GM12878 (cell line): ENCODE results near the gene MRPS12. TPM values are rescaled to one million over a fixed set of nuclear protein-coding genes. Genes with fewer than 3 reads are reported as not detected.
A peak's percentile ranks its signal among the peaks of the same experiment; 100 is the strongest.

Experiments
- ATAC-seq: fragments of 200-7000 bp; cut with Tn5 transposase; 3 replicates; pipeline ENCODE4 v1.9.1; 2020; ENCODE audit warnings: mild to moderate bottlenecking, moderate library complexity
- BruUV-seq: library from RNA; stranded (reverse); fragments of 400-500 nt; replicated peaks from 2 replicates; lab custom pipeline; 2021; lab: Mats Ljungman, UMichigan
- CTCF ChIA-PET: fragments of 300-600 bp; sonication (Branson Sonifier 250); formaldehyde crosslinking; extraction: SDS; loops from one replicate; lab custom pipeline; 2021; ENCODE audit warnings: inconsistent platforms; lab: Yijun Ruan, JAX
- POLR2A ChIA-PET: fragments of 350-600 bp; formaldehyde crosslinking; extraction: SDS; loops from one replicate; lab custom pipeline; 2021; ENCODE audit warnings: inconsistent platforms; lab: Charles Lee
- RAD21 ChIA-PET: fragments of 300-600 bp; sonication (Branson Sonifier 250); formaldehyde crosslinking; loops from one replicate; lab custom pipeline; 2023; ENCODE audit warnings: antibody characterized with exemption; ENCODE audit not compliant: unreplicated experiment; lab: Charles Lee
- SMC1A ChIA-PET: fragments of 300-600 bp; sonication (Branson Sonifier 250); formaldehyde crosslinking; loops from one replicate; lab custom pipeline; 2023; ENCODE audit not compliant: unreplicated experiment, uncharacterized antibody; lab: Charles Lee
- DNase-seq: peaks from one replicate; pipeline ENCODE4 v3.0.0-alpha.2; 2011; ENCODE audit warnings: low read depth, low spot score
- FAIRE-seq: peaks from 3 replicates; lab custom pipeline; 2011; peaks lifted over from hg19 to GRCh38; lab: Jason Lieb, UNC
- H2AFZ ChIP-seq: 2 replicates; pipeline ENCODE4 v1.6.0; 2011; ENCODE audit warnings: low read depth, low read length, control low read depth; ENCODE audit not compliant: control insufficient read depth
- H3K27ac ChIP-seq: 2 replicates; pipeline ENCODE4 v1.5.1; 2011; ENCODE audit warnings: control low read depth; ENCODE audit not compliant: control insufficient read depth, insufficient read depth
- H3K27me3 ChIP-seq, 2 experiments: replicated peaks in 1 of 2; 2 replicates each; pipeline versions ENCODE4 v1.6.0 to v1.6.1; 2011; ENCODE audit warnings: low read length in 1 of 2; ENCODE audit not compliant: control insufficient read depth in 2 of 2, insufficient read depth in 2 of 2
- H3K36me3 ChIP-seq, 2 experiments: 2 replicates each; pipeline ENCODE4 v1.5.1; 2011; ENCODE audit warnings: low read length in 1 of 2; ENCODE audit not compliant: control insufficient read depth in 2 of 2, insufficient read depth in 2 of 2
- H3K4me1 ChIP-seq: 2 replicates; pipeline ENCODE4 v1.6.1; 2011; ENCODE audit warnings: mild to moderate bottlenecking, low read length, moderate library complexity, mixed read lengths; ENCODE audit not compliant: control insufficient read depth, insufficient read depth
- H3K4me2 ChIP-seq: 2 replicates; pipeline ENCODE4 v1.6.0; 2011; ENCODE audit warnings: control low read depth; ENCODE audit not compliant: control insufficient read depth, insufficient read depth
- H3K4me3 ChIP-seq: fragments of 200-600 bp; sonication (generic); 2 replicates; pipeline ENCODE4 v1.5.1; 2016
- H3K79me2 ChIP-seq: 2 replicates; pipeline ENCODE4 v1.6.0; 2011; ENCODE audit warnings: low read length; ENCODE audit not compliant: control insufficient read depth, insufficient read depth
- H3K9ac ChIP-seq: 2 replicates; pipeline ENCODE4 v1.8.0; 2011; ENCODE audit warnings: low read length, control low read depth, mixed read lengths; ENCODE audit not compliant: control insufficient read depth, insufficient read depth
- H3K9me3 ChIP-seq: replicated peaks from 3 replicates; pipeline ENCODE4 v1.5.1; 2011; ENCODE audit warnings: mild to moderate bottlenecking, low read length; ENCODE audit not compliant: control insufficient read depth, insufficient read depth
- H4K20me1 ChIP-seq: 2 replicates; pipeline ENCODE4 v1.6.0; 2011; ENCODE audit not compliant: control insufficient read depth, insufficient read depth
- BACH1 ChIP-seq: fragments of 450-650 bp; IDR thresholded peaks from 2 replicates; pipeline ENCODE4 v1.6.1; 2017; ENCODE audit warnings: mild to moderate bottlenecking, borderline replicate concordance
- CBX5 ChIP-seq: sonication (generic); IDR thresholded peaks from 2 replicates; pipeline ENCODE4 v1.6.1; 2016; ENCODE audit warnings: low read depth, moderate library complexity, mild to moderate bottlenecking, inconsistent platforms
- CEBPB ChIP-seq, 2 experiments: fragments of 150-350 bp in 1 of 2; IDR thresholded peaks; 2 replicates each; pipeline ENCODE4 v1.6.1; 2012 to 2014; ENCODE audit warnings: low read depth in 2 of 2, low read length in 2 of 2, borderline replicate concordance in 1 of 2, inconsistent platforms in 1 of 2
- EED ChIP-seq: sonication (generic); IDR thresholded peaks from 2 replicates; pipeline ENCODE4 v1.6.1; 2016; ENCODE audit warnings: antibody characterized with exemption, low read depth
- EGR1 ChIP-seq, 2 experiments: IDR thresholded peaks; 1 replicate in 1 of 2; 2 replicates in 1 of 2; pipeline ENCODE4 v1.6.1; 2011 to 2012; ENCODE audit warnings: low read depth in 2 of 2, low read length in 2 of 2, borderline replicate concordance in 1 of 2, mild to moderate bottlenecking in 1 of 2, moderate library complexity in 1 of 2
- ETV6 ChIP-seq, 2 experiments: fragments of 450-650 bp in 1 of 2; IDR thresholded peaks in 1 of 2; conservative IDR thresholded peaks in 1 of 2; 2 replicates each; pipeline ENCODE4 v1.6.1; 2014; ENCODE audit warnings: antibody characterized with exemption in 1 of 2, borderline replicate concordance in 1 of 2, low read depth in 1 of 2, mild to moderate bottlenecking in 1 of 2, moderate library complexity in 1 of 2
- IKZF2 ChIP-seq, 2 experiments: fragments of 450-650 bp; IDR thresholded peaks; 2 replicates each; pipeline ENCODE4 v1.6.1; 2017; ENCODE audit warnings: mild to moderate bottlenecking in 2 of 2, moderate library complexity in 2 of 2
- JUND ChIP-seq: IDR thresholded peaks from 2 replicates; pipeline ENCODE4 v1.6.1; 2012; ENCODE audit warnings: low read depth, mild to moderate bottlenecking, low read length, improper control_type of control experiment, moderate library complexity
- MEF2B ChIP-seq: fragments of 450-650 bp; IDR thresholded peaks from 2 replicates; pipeline ENCODE4 v1.6.1; 2018; ENCODE audit warnings: mild to moderate bottlenecking, moderate library complexity; ENCODE audit not compliant: partially characterized antibody, poor library complexity, severe bottlenecking
- MXI1 ChIP-seq: fragments of 150-350 bp; IDR thresholded peaks from 2 replicates; pipeline ENCODE4 v1.6.1; 2011; ENCODE audit warnings: low read depth, mild to moderate bottlenecking, inconsistent platforms, low read length, improper control_type of control experiment
- NR2F1 ChIP-seq: fragments of 450-650 bp; conservative IDR thresholded peaks from 2 replicates; pipeline ENCODE4 v1.6.1; 2017; ENCODE audit warnings: mild to moderate bottlenecking
- PAX5 ChIP-seq: IDR thresholded peaks from 2 replicates; pipeline ENCODE4 v1.6.1; 2011; ENCODE audit warnings: low read depth, low read length, borderline replicate concordance
- PML ChIP-seq: IDR thresholded peaks from 2 replicates; pipeline ENCODE4 v1.6.1; 2012; ENCODE audit warnings: low read length, inconsistent platforms
- RELA ChIP-seq: fragments of 450-650 bp; IDR thresholded peaks from 2 replicates; pipeline ENCODE4 v1.8.0; 2014; ENCODE audit warnings: borderline replicate concordance; ENCODE audit not compliant: partially characterized antibody
- SMARCA5 ChIP-seq: fragments of 450-650 bp; IDR thresholded peaks from 2 replicates; pipeline ENCODE4 v1.6.1; 2017; ENCODE audit warnings: mild to moderate bottlenecking
- SREBF2 ChIP-seq: IDR thresholded peaks from 2 replicates; pipeline ENCODE4 v1.6.1; 2012; ENCODE audit warnings: mild to moderate bottlenecking, low read length
- TCF3 ChIP-seq: IDR thresholded peaks from 2 replicates; pipeline ENCODE4 v1.6.1; 2012; ENCODE audit warnings: low read depth, mild to moderate bottlenecking, low read length, borderline replicate concordance; ENCODE audit not compliant: insufficient read depth
- WGBS: methylation state at CpG from one replicate; pipeline ENCODE4 v1.1.6; 2016; ENCODE audit warnings: low lambda C conversion rate; ENCODE audit not compliant: insufficient replicate concordance, insufficient coverage; ENCODE audit errors: missing lambda C conversion rate; 5-methylcytosine and 5-hydroxymethylcytosine counted together
- in situ Hi-C: fragments of 300-500 bp; cut with MboI; formaldehyde crosslinking; loops from 9 replicates; pipeline ENCODE4 v1.14.3; 2018; ENCODE audit warnings: mixed read lengths
- intact Hi-C: fragments of 100-400 bp; cut with micrococcal nuclease; formaldehyde crosslinking; loops from one replicate; pipeline ENCODE4 v1.14.2; 2022; ENCODE audit not compliant: unreplicated experiment
- polyA plus RNA-seq, 11 experiments: library from polyadenylated mRNA; depleted of rRNA in 4 of 11; unstranded in 6 of 11; stranded (reverse) in 5 of 11; fragments of >200 nt; fragmentation: Nextera tagmentation in 4 of 11; fragmentation: Illumina TruSeq in 1 of 11; extraction: Ambion mirVana in 4 of 11; extraction: Trizol in 1 of 11; gene quantifications; 1 replicate in 1 of 11; 2 replicates in 10 of 11; pipeline versions ENCODE4 v1.2.1 to v1.2.3, GENCODE V29; 2011 to 2016; ENCODE audit warnings: inconsistent platforms in 2 of 11, missing spikeins in 2 of 11, low read depth in 1 of 11
- total RNA-seq, 4 experiments: library from RNA; depleted of rRNA in 3 of 4; stranded (reverse); fragments of >200 nt in 3 of 4; fragmentation: Illumina TruSeq in 1 of 4; extraction: Trizol in 1 of 4; gene quantifications; 2 replicates each; pipeline versions ENCODE4 v1.2.1 to v1.2.3, GENCODE V29; 2013 to 2021
- TF ChIP-seq, protein P1 (sequence below): IDR thresholded peaks from 2 replicates; pipeline ENCODE4 v1.6.1; 2011; ENCODE audit warnings: mild to moderate bottlenecking, low read depth, low read length, moderate library complexity; ENCODE audit not compliant: insufficient replicate concordance

MRPS12 gene
- total and polyA plus RNA-seq, 10 of the 15 experiments (the other 5 are each of a cell fraction or from before 2014, with no cell fraction given), result 7.3 to 205 (median 77.3) TPM

DNA sequence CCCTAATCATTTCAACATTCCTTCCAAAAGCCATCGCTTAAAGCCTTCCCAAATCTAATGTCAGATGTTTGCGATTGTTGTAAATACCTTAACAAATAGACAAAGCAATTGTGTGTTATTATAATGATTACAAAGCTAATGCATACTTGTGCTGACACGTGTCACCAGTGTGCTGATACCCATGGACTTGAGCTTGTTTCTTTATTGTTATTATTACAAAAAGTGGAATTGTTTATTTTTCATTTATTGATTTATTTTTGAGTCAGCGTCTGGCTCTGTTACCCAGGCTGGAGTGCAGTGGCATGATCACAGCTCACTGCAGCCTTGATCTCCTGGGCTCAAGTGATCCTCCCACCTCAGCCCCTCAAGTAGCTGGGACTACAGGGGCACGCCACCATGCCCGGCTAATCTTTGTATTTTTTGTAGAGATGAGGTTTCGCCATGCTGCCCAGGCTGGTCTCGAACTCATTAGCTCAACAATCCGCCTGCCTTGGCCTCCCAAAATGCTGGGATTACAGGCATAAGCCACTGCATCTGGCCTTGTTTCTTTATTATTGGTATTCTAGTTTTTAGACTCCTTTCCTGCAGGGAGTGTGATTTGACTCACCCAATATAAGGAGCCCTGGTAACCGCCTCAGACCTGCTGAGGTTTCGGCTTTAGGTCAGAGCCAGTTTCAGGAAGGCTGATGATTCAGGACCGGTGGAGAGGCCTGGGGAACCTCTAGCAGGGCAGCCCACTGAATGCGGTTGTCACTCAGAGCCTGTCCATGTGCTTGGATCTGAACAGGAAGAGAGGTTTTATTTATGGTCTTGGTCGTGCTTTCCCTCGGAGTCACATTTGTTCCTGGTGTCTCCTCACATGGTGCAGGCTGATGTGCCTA, 46.9 kb downstream of the MRPS12 start:
- CTCF ChIA-PET, result interaction anchor here (0.6 to 4.0 kb wide), 24 partner anchors 10 to 1458 kb away, joined by 3 to 28 read pairs (median 4); partner anchors contain the start of genes MRPS12 and SARS2
- H3K4me1 ChIP-seq, result peaks cover 21% of the 10 kb centered on the region
- in situ Hi-C loops, result no loop called here
- peak; percentile 98 to 99 for TF ChIP-seq IKZF2 (IDR thresholded peaks at IDR 0.05)
- TF ChIP-seq PAX5, result peak; percentile 56
- TF ChIP-seq TCF3, result no peak
- TF ChIP-seq EED, result peak; percentile 99
- TF ChIP-seq, protein P1, sequence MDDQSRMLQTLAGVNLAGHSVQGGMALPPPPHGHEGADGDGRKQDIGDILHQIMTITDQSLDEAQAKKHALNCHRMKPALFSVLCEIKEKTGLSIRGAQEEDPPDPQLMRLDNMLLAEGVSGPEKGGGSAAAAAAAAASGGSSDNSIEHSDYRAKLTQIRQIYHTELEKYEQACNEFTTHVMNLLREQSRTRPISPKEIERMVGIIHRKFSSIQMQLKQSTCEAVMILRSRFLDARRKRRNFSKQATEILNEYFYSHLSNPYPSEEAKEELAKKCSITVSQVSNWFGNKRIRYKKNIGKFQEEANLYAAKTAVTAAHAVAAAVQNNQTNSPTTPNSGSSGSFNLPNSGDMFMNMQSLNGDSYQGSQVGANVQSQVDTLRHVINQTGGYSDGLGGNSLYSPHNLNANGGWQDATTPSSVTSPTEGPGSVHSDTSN, result peak; percentile 81
- no peak for TF ChIP-seq SREBF2
- TF ChIP-seq ETV6 (conservative IDR thresholded peaks at IDR 0.05 in 1 of 2, IDR thresholded peaks at IDR 0.05 in 1 of 2; ENCODE audit: borderline replicate concordance in 1 of 2, low read depth in 1 of 2), result peak in 1 of 2 experiments; percentile 84; a peak in 2 of 4 replicates
- no peak for TF ChIP-seq MXI1
- 0 out of 2 replicates have a peak, but pooled peaks have one; percentile 43 for TF ChIP-seq JUND
- peak; percentile 44 for TF ChIP-seq MEF2B
- TF ChIP-seq EGR1 (IDR thresholded peaks at IDR 0.05; ENCODE audit: borderline replicate concordance in 1 of 2, low read depth in 2 of 2, low read length in 2 of 2), result peak in 1 of 2 experiments; percentile 37; a peak in 1 of 3 replicates
- TF ChIP-seq BACH1, result peak; percentile 55; the same call in 1 of the 2 replicates
- peak; percentile 52; the same call in 1 of the 2 replicates for TF ChIP-seq SMARCA5
- peak; percentile 79 for TF ChIP-seq PML
- peak; percentile 72 for TF ChIP-seq NR2F1
- TF ChIP-seq CBX5, result peak; percentile 87; the same call in 1 of the 2 replicates
- no peak for TF ChIP-seq RELA
- TF ChIP-seq CEBPB (IDR thresholded peaks at IDR 0.05; ENCODE audit: borderline replicate concordance in 1 of 2, low read depth in 2 of 2, low read length in 2 of 2), result peak in 1 of 2 experiments; percentile 39; a peak in 1 of 4 replicates

More for the DNA sequence above, 46.9 kb downstream of the MRPS12 start:
- Histone ChIP-seq H3K36me3 (no peaks in the 10 kb centered on the region), H3K4me2 (peak overlapping the region; percentile 11), H3K79me2 (no peaks in the 10 kb centered on the region), H3K9me3 (peaks cover 2% of the 10 kb centered on the region; the same call in 2 of the 3 replicates), H3K4me3 (no peak overlapping the region), H3K27ac (peak overlapping the region; percentile 78), H4K20me1 (no peaks in the 10 kb centered on the region), H3K9ac (no peak overlapping the region; the same call in 1 of the 2 replicates), H2AFZ (no peak overlapping the region; the same call in 1 of the 2 replicates), H3K27me3 (peaks cover 0 to 3% of the 10 kb centered on the region in 2 experiments; a peak in 2 of 4 replicates)
- intact Hi-C loops, result loop anchor here (1.0 to 10.0 kb wide), 3 partner anchors 29 to 427 kb away; partner anchors contain the start of gene ZFP36
- 13% methylated on average over 15 of the region's 15 CpGs for WGBS
- ChIA-PET POLR2A (interaction anchor here (0.6 to 2.6 kb wide), 8 partner anchors 11 to 52 kb away, joined by 3 to 15 read pairs (median 4); no protein-coding TSS in a partner anchor), SMC1A (interaction anchor here (0.6 to 4.2 kb wide), 13 partner anchors 10 to 555 kb away, joined by 3 to 20 read pairs (median 6); no protein-coding TSS in a partner anchor), RAD21 (interaction anchor here (0.6 to 3.9 kb wide), 7 partner anchors 9 to 176 kb away, joined by 3 to 27 read pairs (median 4); partner anchors contain the start of gene FBXO27)
- DNase-seq (peak; percentile 80), ATAC-seq (peak; percentile 93), FAIRE-seq (peak; percentile 99)
- no TSS peak for BruUV-seq
